LHCN-M2 (cell line): ENCODE measurements around the gene TPSB2. TPM values are rescaled to one million over a fixed set of nuclear protein-coding genes. Genes with fewer than 3 reads are reported as not detected.

Experiments used
- DNase-seq: peaks from one replicate; pipeline ENCODE4 v3.0.0-alpha.2; 2012; ENCODE audit warnings: low read depth
- total RNA-seq: library from RNA; depleted of rRNA; stranded (reverse); fragments of >200 nt; gene quantifications from 2 replicates; pipeline ENCODE4 v1.2.3, GENCODE V29; 2014; rRNA removed

Gene TPSB2
- total RNA-seq, 1 experiment from 2014 or later, result not detected

DNA sequence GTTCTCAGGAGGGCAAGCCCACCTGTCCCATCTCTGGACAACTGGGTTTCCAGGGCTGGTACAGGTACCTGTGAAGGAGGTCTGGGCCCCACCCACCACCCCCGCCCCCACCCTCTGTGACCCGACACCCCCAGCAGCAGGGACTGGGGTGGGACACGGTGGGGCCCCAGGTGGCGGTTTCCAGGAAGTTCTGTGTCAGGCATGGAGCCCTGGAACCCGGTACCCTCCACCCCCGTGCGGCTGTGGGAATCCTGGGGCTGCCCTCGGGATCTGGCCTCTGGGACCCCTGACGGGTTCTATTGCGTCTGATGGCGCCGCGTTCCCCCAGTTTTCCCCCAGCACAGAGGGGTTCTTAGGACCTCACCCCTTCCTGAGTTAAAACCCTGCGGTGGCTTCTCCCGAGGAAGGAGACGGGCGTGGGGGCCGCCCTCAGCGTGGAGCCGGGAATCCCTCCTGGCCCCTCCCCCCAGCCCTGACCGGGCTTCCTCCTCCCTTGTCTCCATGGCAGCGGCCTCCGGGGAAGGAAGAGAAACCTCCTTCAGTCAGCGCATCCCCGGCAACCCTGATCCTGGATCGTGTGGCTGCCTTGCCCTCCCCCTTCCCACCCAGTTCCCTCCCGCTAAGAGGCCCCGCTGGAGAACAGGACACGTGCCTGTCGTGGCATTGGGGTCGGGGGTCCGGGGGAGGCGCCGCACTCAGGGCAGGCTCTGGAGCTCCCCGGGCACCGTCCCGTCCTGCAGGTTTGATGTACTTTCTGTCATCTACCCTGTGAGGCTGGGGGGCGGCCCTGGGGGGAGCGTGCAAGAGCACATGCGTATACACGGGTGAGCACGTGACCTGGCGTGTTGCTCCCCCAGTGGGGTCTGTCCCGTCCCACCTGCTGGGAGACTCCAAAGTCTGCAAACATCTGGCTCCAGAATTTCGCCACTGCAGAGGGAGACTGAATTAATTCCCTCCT lies 46.8 kb downstream of the TPSB2 start:
- DNase-seq, result peak; percentile 38

GRCh38 chr16:1182316-1182671 lies 47.7 kb downstream of the TPSB2 start:
- peak; percentile 68 for DNase-seq

DNA sequence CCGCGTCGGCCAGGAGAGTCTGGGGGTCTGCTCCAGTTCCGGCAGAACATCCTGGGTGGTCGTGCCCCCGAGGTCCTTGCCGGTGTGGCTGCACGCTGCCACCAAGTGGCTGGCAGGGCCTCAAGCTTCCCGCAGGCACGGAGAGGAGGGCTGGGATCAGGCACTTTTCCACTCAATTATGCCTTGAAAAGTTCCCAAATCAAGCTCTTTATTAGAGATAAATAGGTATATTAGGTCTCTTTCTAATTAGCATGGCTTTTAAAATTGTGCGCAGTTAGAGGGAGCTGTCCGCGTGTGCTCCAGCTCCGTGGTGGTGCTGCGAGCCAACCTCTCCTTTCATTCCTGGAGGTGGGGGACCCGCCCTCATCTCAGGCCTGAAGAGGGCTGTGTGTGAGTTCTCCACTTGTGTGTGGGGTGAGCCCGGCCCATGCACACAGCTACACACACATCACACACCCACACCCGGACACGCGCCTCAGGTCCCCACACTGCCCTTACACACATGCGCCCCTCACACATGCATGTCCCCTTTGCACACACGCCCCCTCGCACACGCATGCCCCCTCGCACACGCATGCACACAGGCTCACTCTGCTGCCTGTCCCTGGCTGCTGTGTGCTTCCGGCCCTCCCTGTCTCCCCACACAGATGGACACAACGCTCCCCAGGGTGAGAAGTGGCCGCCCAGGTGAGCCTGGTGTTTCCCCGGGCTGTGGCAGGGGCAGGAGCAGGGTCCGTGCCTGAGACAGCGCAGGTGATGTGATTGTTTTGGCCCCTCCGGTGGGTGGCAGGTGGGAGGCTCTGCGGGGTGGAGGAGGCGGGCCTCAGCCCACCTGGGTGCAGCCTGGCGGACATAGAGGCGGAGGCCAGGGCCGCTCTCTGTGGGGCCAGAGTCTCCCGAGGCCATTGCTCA lies 48.3 kb downstream of the TPSB2 start:
- DNase-seq, result no peak

- DNase-seq, result no peak
Observed at GRCh38 chr16:1180549-1181403, 49.2 kb downstream of the TPSB2 start.

Other genes with a start within 250 kb of the TPSB2 start
- 5.7 and 23.1 TPM in 2 replicates for gene SOX8, start 248.4 kb downstream of the TPSB2 start, total RNA-seq
- gene SSTR5, start 157.4 kb downstream of the TPSB2 start, total RNA-seq, result 0.64 and 0.98 TPM in 2 replicates
- not detected in 2 replicates for gene C1QTNF8, start 133.9 kb downstream of the TPSB2 start, total RNA-seq
- gene CACNA1H, start 77.1 kb downstream of the TPSB2 start, total RNA-seq, result not detected in 2 replicates
- not detected in 2 replicates for gene TPSG1, start 4.9 kb downstream of the TPSB2 start, total RNA-seq
- not detected in 2 replicates for gene TPSAB1, start 10.5 kb upstream of the TPSB2 start, total RNA-seq
- gene TPSD1, start 25.9 kb upstream of the TPSB2 start, total RNA-seq, result not detected in 2 replicates
- 49.2 and 78.2 TPM in 2 replicates for gene UBE2I, start 79.5 kb upstream of the TPSB2 start, total RNA-seq
- 0.46 and 0.51 TPM in 2 replicates for gene BAIAP3, start 103.5 kb upstream of the TPSB2 start, total RNA-seq
- gene TSR3, start 121.7 kb upstream of the TPSB2 start, total RNA-seq, result 114 and 124 TPM in 2 replicates
- 46.4 and 54.4 TPM in 2 replicates for gene GNPTG, start 121.7 kb upstream of the TPSB2 start, total RNA-seq
- gene UNKL, start 184.5 kb upstream of the TPSB2 start, total RNA-seq, result 14.6 and 23.7 TPM in 2 replicates
- gene UQCC4, start 190.6 kb upstream of the TPSB2 start, total RNA-seq, result 13.2 and 17.2 TPM in 2 replicates
- gene PERCC1, start 200.9 kb upstream of the TPSB2 start, total RNA-seq, result not detected in 2 replicates
- 0.06 TPM in 2 replicates for gene CCDC154, start 214.4 kb upstream of the TPSB2 start, total RNA-seq
- 42.8 and 55.6 TPM in 2 replicates for gene CLCN7, start 244.8 kb upstream of the TPSB2 start, total RNA-seq